Measurements from ENCODE around the gene HMGB3. TPM values are rescaled to one million over a fixed set of nuclear protein-coding genes. Genes with fewer than 3 reads are reported as not detected.

HMGB3 gene
- total RNA-seq, 2 donors from 2014 or later = 39.0 to 39.1 TPM

DNA sequence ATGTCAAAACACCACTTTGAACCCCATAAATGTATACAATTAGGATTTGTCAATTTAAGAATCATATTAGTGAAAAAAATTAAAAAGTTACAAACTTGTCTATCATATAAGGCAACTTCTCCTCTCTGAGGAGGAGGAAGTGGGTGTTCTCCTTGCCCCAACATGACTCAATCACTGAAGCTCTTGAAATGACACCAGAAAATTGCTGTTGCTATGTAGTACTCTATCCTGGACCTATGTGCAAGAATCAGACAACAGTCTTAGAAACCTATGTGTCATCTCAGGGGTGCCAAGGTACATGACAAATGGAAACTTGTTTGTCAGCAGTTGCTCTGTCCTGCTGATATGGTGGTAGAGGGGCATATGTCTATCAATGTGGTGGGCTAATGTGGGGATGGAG lies 47.7 kb downstream of the HMGB3 start:
- intact Hi-C loops (cut with DNase I, micrococcal nuclease) = no loop called here
- ATAC-seq = no peak
- no peak for DNase-seq

- DNase-seq = no peak
- ATAC-seq = no peak
- intact Hi-C loops (cut with DNase I, micrococcal nuclease) = no loop called here
Observed at GRCh38 chrX:151031391-151031975, 48.3 kb downstream of the HMGB3 start.

GRCh38 chrX:151039351-151039750 lies 56.2 kb downstream of the HMGB3 start:
- intact Hi-C loops (cut with DNase I, micrococcal nuclease) = no loop called here
- DNase-seq (no peak), ATAC-seq (no peak)

Other genes starting within 250 kb of the HMGB3 start
- 10 to 100 TPM; 11.3 to 16.9 TPM for gene CD99L2, start 84.7 kb upstream of the HMGB3 start, total RNA-seq
- not detected for gene GPR50, start 193.2 kb downstream of the HMGB3 start, total RNA-seq

Measured in left colon (tissue), 2 donors.